Measurements from ENCODE around the gene RIN2. TPM values are rescaled to one million over a fixed set of nuclear protein-coding genes. Genes with fewer than 3 reads are reported as not detected.

Gene RIN2
- total RNA-seq, 1 experiment from 2014 or later: 20.3 TPM

DNA sequence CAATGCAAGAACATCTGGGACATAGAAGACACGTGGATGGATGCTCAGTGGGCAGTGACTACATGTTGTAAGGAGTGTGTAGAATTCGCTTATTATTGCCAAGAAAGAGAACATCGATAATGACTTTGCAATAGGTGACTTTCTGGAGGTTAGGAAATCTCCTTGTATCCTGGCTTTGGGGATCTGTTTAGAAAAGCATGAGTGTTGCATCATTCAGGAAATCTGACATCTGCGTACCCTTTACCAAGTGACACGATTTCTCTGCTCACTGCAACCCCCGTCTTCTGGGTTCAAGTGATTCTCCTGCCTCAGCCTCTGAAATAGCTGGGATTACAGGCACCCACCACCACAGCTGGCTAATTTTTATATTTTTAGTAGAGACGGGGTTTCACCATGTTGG lies 23.2 kb downstream of the RIN2 start:
- H3K27me3 ChIP-seq: no peaks in the 10 kb centered on the region
- H3K4me3 ChIP-seq: no peak overlapping the region
- DNase-seq: no peak
- no peaks in the 10 kb centered on the region for H3K36me3 ChIP-seq
- H3K4me1 ChIP-seq: peaks cover 45% of the 10 kb centered on the region
- no peak overlapping the region for H3K27ac ChIP-seq
- H3K9me3 ChIP-seq (replicated peaks): no peaks in the 10 kb centered on the region

DNA sequence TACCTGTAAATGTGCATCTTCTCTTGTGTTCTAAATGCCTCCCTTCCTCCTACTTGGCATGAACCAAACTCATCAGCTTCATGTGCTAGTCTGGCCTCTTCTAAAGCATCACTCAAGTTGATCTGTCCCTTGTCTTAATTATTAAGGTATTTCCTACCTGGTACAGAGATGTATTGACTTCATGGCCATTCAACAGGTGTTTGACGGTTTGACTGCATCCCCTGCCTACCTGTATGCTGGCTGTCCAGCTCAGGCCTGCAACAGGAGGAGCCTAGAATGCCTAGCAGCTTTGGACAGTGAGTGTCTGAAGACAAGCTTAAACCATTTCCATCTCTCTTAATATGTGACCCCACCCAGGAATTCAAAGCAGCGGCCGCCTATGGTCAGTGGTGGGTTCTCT lies 24.6 kb downstream of the RIN2 start:
- Histone ChIP-seq H3K27me3 (no peaks in the 10 kb centered on the region), H3K4me3 (no peak overlapping the region), H3K36me3 (no peaks in the 10 kb centered on the region), H3K4me1 (peaks cover 41% of the 10 kb centered on the region), H3K9me3 (replicated peaks) (no peaks in the 10 kb centered on the region), H3K27ac (no peak overlapping the region)
- DNase-seq: no peak

DNA sequence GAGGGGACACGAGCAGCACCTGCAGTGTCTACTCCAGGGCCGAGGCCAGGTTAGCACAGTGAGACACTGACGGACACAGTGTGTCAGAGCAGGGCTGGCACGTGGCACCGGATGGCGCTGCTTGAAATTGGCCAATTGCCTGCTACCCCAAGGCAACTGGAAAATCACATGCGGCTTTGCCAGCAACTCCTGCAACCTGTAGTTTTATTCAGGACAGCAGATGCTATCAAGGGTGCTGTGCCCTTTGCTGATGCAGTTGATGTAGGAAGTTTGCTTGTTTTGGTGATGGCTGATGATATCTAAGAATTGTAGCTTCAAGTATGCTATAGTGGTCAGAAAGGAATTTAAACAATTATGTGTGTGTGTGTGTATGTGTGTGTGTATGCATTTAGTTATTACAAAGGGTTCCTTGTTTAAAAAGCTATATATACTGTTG lies 25.9 kb downstream of the RIN2 start:
- Histone ChIP-seq H3K27me3 (no peaks in the 10 kb centered on the region), H3K36me3 (no peaks in the 10 kb centered on the region), H3K4me3 (no peak overlapping the region), H3K4me1 (peaks cover 34% of the 10 kb centered on the region), H3K9me3 (replicated peaks) (peaks cover 3% of the 10 kb centered on the region; the same call in 1 of the 2 replicates), H3K27ac (peak overlapping the region; percentile 94)
- DNase-seq: peak; percentile 63 to 65

DNA sequence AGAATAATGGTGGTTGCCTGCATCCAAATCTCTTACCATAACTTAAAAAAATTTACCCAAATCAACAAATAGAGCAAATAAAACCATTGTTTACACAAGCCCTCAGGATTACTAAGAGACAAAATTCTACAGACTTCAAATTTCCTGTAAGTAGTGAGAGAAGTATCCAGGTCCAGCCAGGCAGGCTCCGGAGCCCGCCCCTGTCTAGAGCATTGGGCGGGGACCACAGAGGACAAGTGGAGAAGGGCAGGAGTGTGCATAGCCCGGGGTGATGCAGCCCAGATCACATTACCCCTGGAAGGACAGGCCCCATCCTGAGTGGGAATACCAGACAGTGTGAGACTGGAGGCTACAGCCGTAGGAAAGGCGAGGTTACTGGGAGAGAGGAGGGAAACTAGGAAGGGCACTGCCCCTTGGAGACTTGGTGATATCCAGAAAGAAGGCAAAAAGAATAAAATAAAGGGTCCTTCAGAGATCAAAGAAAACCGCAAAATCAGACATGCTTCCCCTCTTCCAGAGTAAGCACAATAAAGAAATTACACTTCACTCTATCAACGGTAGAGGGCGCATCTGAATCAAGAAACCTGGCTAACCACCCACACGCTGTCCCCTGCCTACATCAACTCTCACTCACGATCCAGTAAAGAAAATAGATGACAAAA lies 26.6 kb downstream of the RIN2 start:
- Histone ChIP-seq H3K27ac (peak overlapping the region; percentile 94), H3K9me3 (replicated peaks) (peaks cover 6% of the 10 kb centered on the region; the same call in 1 of the 2 replicates), H3K27me3 (no peaks in the 10 kb centered on the region), H3K4me3 (peak overlapping the region; percentile 41), H3K36me3 (no peaks in the 10 kb centered on the region), H3K4me1 (peaks cover 34% of the 10 kb centered on the region)
- DNase-seq: peak; percentile 93 to 98

DNA sequence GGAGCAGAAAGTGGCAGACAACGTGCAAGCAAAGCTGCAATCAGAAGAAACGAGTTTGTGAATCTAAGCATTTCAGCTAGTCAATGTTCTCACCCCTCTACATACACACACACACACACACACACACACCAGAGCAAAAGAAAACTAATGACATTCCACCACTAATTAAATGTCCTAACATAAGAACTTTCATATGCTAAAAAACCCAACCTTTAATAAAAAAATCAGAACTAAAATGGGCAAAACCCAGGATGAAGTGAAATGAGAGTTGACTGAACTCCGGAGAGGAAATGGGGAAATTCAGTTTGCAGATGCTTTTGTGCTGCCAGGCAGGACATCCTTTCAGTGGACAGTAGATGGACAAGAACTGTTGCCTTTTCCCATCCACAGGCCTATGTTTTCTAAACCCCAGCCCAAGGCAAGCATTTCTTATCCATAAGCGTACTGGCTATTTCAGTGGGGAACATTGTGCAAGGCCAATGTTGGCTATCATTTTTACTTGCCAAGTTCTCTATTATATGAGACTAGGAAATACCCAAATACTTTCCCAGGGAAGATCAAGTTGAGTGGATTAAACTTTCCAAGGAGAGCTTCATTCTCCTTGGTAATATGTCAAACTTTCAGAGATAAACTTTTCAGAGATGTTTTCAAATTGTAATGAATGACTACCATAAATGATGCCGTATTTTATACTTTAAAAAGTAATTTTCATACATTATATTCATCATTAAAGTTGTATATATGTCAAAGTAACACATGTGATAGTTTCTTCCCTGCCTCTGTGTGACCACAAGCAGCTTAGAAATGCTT lies 27.3 kb downstream of the RIN2 start:
- H3K36me3 ChIP-seq: no peaks in the 10 kb centered on the region
- peaks cover 6% of the 10 kb centered on the region; the same call in 1 of the 2 replicates for H3K9me3 ChIP-seq (replicated peaks)
- no peaks in the 10 kb centered on the region for H3K27me3 ChIP-seq
- peak in 1 of 2 experiments; percentile 59 for DNase-seq
- peak overlapping the region; percentile 41 for H3K4me3 ChIP-seq
- peak overlapping the region; percentile 94 for H3K27ac ChIP-seq
- H3K4me1 ChIP-seq: peaks cover 34% of the 10 kb centered on the region

DNA sequence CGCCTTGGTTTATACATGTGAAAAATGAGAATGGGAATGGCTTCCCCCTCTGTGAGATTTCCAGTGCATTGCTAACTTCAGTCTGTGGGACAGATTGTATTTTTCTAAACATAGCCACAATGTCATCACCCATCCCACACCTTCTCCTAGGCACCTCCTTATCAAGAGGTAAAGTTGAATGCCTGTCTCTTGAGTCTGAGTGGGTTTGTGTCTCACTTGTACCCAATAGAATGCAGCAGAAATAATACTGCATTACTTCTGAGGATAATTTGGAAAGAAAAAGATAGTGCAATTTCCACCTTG lies 27.9 kb downstream of the RIN2 start:
- no peak for DNase-seq
- Histone ChIP-seq H3K36me3 (no peaks in the 10 kb centered on the region), H3K4me1 (peaks cover 34% of the 10 kb centered on the region), H3K9me3 (replicated peaks) (peaks cover 6% of the 10 kb centered on the region; the same call in 1 of the 2 replicates), H3K27ac (peak overlapping the region; percentile 94), H3K4me3 (no peak overlapping the region), H3K27me3 (no peaks in the 10 kb centered on the region)

DNA sequence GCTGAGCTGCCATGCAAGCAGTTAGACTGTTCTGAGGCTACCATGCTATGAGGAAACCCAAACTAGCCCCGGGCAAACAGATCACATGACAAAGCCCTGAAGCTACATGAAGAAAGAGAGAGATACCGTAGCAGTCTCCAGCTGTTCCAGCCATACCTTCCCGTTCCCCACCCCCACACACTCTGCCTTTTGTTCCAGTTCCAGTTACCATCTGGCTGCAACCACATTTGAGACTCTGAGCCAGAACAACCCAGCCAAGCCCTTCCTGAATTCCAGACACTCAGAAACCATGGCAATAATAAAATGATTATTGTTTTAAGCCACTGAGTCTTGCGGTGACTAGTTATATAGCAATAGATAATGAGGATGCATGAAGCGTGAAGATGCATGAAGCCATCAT lies 28.3 kb downstream of the RIN2 start:
- peak; percentile 95 to 98 for DNase-seq

DNA sequence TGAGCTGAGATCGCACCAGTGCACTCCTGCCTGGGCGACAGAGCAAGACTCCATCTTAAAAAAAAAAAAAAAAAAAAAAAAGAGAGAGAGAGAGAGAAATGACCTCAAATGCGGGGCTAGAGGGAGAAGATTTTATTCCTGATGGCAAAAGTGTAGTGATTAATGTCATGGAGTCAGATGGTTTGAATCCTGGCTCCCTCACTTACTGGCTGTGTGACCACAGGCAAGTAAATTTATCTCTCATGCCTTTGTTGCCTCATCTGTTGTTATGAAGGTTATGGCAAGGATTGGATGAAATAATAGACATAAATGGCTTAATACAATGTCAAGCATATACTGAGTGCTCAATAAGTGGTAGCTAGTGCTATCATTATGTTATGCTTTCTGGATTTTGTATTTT lies 29.3 kb downstream of the RIN2 start:
- Histone ChIP-seq H3K36me3 (no peaks in the 10 kb centered on the region), H3K27ac (no peak overlapping the region), H3K4me3 (no peak overlapping the region), H3K4me1 (peaks cover 34% of the 10 kb centered on the region), H3K9me3 (replicated peaks) (peaks cover 6% of the 10 kb centered on the region; the same call in 1 of the 2 replicates), H3K27me3 (no peaks in the 10 kb centered on the region)
- no peak for DNase-seq

More for the DNA sequence above, 28.3 kb downstream of the RIN2 start:
- Histone ChIP-seq H3K9me3 (replicated peaks) (peaks cover 6% of the 10 kb centered on the region; the same call in 1 of the 2 replicates), H3K36me3 (no peaks in the 10 kb centered on the region), H3K27ac (peak overlapping the region; percentile 94), H3K4me3 (no peak overlapping the region), H3K4me1 (peaks cover 34% of the 10 kb centered on the region), H3K27me3 (no peaks in the 10 kb centered on the region)

DNA sequence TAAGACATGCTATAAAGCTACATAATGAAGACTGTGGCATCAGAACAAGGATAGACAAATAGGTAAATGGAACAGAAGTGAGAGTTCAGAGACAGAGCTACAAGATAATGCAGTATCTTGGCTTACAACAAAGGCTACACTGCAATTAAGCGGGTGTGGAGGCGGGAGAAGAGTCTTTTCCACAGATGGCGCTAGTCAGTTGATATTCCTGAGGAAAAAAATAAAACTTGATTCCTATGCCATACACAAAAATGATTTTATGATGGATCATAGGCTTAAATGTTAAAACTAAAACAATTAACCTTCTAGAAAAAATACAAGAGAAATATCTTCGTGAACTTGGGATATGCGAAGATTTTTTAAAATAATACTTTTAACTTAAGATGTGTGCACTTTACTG lies 31.0 kb downstream of the RIN2 start:
- no peak for DNase-seq
- H3K4me3 ChIP-seq: no peak overlapping the region

DNA sequence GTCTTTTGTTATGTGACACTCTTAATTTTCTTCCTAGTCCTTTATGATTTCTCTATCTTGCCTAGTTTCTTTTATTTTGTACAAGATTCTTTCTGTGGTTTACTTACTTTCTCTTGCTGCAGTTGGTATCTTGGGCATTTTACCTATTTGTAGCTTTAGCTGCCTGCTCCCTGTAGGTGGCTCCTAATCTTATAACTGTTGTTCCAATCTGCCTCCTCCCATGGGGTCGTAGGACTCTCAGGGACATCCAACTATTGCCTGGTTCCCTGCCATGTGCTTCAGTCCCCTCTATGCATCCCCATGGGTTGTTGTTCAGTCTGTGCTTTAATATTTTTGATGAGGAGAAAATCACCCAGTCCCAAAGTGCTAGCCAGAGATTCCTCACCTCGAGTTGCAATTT lies 31.4 kb downstream of the RIN2 start:
- Histone ChIP-seq H3K36me3 (no peaks in the 10 kb centered on the region), H3K27ac (no peak overlapping the region), H3K9me3 (replicated peaks) (peaks cover 6% of the 10 kb centered on the region; the same call in 1 of the 2 replicates), H3K4me3 (no peak overlapping the region), H3K4me1 (peaks cover 21% of the 10 kb centered on the region), H3K27me3 (no peaks in the 10 kb centered on the region)
- DNase-seq: no peak

More for the DNA sequence above, 31.0 kb downstream of the RIN2 start:
- Histone ChIP-seq H3K36me3 (no peaks in the 10 kb centered on the region), H3K4me1 (peaks cover 25% of the 10 kb centered on the region), H3K9me3 (replicated peaks) (peaks cover 6% of the 10 kb centered on the region; the same call in 1 of the 2 replicates), H3K27me3 (no peaks in the 10 kb centered on the region), H3K27ac (no peak overlapping the region)

DNA sequence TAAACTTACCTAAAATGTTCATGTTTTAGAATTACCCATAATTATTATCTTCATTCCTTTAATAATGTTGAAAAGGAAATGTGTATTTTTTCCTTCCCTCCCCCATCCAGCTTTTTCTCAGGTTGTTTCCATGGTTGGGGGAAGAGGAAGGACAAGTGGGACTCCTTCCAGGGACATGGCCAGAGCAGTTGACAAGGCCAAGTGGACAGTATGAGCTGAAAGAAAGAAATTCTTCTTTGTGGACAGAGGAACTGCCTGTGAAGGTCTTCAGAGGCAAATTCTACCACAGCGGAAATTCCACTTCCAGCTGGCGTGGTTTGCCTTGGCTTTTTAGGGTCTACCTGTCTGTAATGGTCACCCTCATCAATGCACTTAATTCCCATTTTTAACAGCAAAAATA lies 33.8 kb downstream of the RIN2 start:
- Histone ChIP-seq H3K27ac (no peak overlapping the region), H3K36me3 (no peaks in the 10 kb centered on the region), H3K27me3 (no peaks in the 10 kb centered on the region), H3K9me3 (replicated peaks) (peaks cover 6% of the 10 kb centered on the region; the same call in 1 of the 2 replicates), H3K4me3 (no peak overlapping the region), H3K4me1 (peaks cover 5% of the 10 kb centered on the region)
- no peak for DNase-seq

DNA sequence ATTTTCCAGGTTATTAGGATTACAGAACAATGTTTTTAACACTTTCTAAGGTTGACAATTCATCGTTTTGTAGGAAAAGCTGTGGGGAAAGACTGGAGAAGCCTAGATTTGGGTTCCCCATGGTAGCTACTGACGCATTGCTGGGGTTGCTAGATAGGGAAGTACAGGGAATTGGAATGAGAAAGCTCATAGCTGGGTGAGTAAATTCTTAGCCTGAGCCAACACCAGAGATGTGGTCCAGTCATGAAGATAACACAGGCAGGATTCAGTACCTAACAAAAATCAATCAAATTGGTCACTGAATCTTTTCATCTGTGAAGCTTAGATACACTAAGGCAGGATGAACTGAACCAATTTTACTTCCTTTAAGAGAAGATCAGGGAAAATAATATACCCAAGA lies 35.7 kb downstream of the RIN2 start:
- Histone ChIP-seq H3K9me3 (replicated peaks) (peaks cover 6% of the 10 kb centered on the region; the same call in 1 of the 2 replicates), H3K27me3 (no peaks in the 10 kb centered on the region), H3K36me3 (no peaks in the 10 kb centered on the region), H3K4me3 (no peak overlapping the region), H3K27ac (no peak overlapping the region), H3K4me1 (peaks cover 3% of the 10 kb centered on the region; the same call in 1 of the 2 replicates)
- DNase-seq: no peak

DNA sequence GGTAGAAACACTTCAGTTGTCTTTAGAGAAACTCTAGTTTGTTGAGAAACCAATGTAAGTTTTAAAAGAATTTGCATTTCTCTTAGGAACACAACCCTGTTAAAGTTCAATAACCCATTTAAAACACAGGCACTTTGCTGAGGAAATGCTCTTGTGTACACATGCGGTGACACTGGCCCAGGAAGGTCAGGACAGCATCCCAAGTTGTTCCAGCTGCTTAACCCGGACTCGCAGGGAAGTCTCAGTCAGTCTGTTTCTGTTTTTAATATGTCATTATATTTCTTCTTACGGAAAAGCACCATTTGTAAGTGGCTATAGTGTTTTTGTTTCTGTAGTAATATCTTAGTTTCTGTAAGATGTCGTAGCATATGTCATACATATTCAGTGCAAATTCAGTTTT lies 36.9 kb downstream of the RIN2 start:
- Histone ChIP-seq H3K9me3 (replicated peaks) (no peaks in the 10 kb centered on the region), H3K27me3 (no peaks in the 10 kb centered on the region), H3K27ac (no peak overlapping the region), H3K36me3 (no peaks in the 10 kb centered on the region), H3K4me3 (no peak overlapping the region), H3K4me1 (peaks cover 3% of the 10 kb centered on the region; the same call in 1 of the 2 replicates)
- peak in 1 of 2 experiments; percentile 39 for DNase-seq

DNA sequence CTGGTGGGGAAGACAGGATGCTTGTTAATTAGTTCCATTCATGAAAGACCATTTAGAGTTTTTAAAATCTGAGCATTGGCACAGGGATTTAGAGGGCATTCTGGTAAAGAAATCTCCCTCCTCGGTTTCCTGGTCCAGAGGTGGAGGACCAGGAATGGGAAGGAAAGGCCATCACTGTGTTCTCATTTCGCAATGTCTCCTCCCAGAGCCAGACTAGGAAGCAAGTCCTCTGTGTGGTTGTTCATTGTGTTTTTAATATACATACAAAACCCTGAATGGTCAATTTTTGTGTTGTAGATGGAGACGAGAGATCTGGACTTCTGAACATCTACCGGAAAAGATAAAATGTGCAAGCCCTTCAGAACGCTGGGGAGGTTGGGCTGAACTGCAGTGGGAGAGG lies 41.3 kb downstream of the RIN2 start:
- Histone ChIP-seq H3K36me3 (no peaks in the 10 kb centered on the region), H3K4me1 (peaks cover 3% of the 10 kb centered on the region; the same call in 1 of the 2 replicates), H3K9me3 (replicated peaks) (no peaks in the 10 kb centered on the region), H3K27ac (no peak overlapping the region), H3K27me3 (no peaks in the 10 kb centered on the region), H3K4me3 (no peak overlapping the region)
- DNase-seq: no peak

DNA sequence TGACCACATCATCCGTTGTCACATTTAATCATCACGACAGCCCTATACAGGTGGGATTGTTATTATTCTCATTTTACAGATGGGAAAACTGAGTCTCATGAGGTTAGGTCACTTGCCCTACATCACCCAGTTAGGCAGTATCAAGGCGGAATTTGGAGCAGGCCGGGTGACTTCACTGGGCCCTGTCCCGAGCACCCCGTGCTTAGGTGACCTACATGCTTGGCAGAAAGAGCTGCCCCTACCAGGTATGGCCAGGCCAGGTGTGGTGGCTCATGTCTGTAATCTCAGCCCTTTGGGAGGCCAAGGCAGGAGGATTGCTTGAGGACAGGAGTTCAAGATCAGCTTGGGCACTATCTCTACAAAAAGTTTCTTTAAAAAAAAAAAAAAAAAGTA lies 44.0 kb downstream of the RIN2 start:
- DNase-seq: no peak
- peaks cover 8% of the 10 kb centered on the region for H3K4me1 ChIP-seq
- no peak overlapping the region for H3K27ac ChIP-seq
- no peaks in the 10 kb centered on the region for H3K9me3 ChIP-seq (replicated peaks)
- H3K4me3 ChIP-seq: no peak overlapping the region
- no peaks in the 10 kb centered on the region for H3K36me3 ChIP-seq
- H3K27me3 ChIP-seq: no peaks in the 10 kb centered on the region
